T-helper 2 cell treated with Interferon-gamma antibody and Interleukin-4, amounts not matched to agents 100 ng/mL and 5 ng/mL, for 36 hours (primary cell): ENCODE data around the gene ANKRD44. TPM values are rescaled to one million over a fixed set of nuclear protein-coding genes. Genes with fewer than 3 reads are reported as not detected.

ENCODE experiments used
- intact Hi-C: fragments of 100-400 bp; cut with micrococcal nuclease; formaldehyde crosslinking; loops from one replicate; pipeline ENCODE4 v1.15.1; 2023
- total RNA-seq: library from RNA; stranded (reverse); gene quantifications from 2 replicates; pipeline ENCODE4 v1.2.3, GENCODE V29; 2022

Gene ANKRD44
- total RNA-seq, 1 donor from 2014 or later = 214 TPM

DNA sequence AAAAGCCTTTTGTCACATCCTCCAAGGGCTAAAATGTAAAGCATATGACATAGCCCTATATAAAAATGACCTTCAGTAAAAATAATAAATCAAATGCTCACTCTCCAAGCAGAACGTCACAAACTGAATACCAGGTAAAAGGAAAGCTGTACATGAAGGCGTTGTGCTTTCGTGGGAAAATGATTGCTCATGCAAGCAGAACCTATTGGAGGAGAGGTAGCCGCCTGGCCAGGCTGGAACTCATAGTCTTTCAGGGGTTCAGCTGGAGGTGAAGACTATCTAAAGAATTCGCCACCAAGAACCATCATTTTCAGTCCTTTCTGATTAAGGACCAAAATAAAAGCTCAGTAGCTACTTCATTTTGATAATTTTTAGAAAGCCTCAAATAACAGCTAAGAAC lies 44.7 kb downstream of the ANKRD44 start:
- intact Hi-C loops = loop anchor here (1.0 kb wide), 1 partner anchor 10 kb away; no protein-coding TSS in a partner anchor

DNA sequence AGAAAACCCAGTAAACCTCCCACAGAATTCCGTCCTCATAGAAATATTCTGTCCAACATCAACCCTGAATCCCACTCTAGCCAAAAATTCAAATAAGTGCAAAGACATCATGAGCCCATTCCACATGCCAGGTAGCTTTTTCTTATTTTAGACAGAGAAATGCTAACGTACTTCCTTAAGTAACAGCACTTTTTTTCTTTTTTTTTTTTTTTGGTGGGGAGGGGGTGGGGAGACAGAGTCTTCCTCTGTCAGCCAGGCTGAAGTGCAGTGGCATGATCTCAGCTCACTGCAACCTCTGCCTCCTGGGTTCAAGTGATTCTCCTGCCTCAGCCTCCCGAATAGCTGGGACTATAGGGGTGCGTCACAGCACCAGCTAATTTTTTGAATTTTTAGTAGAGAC lies 45.5 kb downstream of the ANKRD44 start:
- intact Hi-C loops = no loop called here

DNA sequence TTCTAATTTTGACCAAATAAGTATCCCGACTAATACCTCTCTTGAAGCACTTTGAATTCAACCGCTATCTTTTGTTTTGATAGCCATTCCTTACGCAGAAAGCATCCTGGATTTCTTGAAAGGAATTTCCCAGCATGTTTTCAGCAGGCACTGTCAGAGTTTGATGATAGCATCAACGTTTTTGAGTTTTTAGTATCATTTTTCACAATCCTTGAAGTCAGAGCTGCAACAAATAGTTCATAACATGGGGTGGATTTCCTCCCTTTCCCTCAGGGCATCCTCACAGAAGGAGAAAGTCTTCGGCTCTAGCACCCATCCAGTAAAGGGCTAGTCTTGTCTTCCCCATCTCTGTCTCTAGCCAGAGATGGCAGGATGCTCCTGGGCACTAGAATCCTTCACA lies 46.2 kb downstream of the ANKRD44 start:
- intact Hi-C loops = no loop called here

DNA sequence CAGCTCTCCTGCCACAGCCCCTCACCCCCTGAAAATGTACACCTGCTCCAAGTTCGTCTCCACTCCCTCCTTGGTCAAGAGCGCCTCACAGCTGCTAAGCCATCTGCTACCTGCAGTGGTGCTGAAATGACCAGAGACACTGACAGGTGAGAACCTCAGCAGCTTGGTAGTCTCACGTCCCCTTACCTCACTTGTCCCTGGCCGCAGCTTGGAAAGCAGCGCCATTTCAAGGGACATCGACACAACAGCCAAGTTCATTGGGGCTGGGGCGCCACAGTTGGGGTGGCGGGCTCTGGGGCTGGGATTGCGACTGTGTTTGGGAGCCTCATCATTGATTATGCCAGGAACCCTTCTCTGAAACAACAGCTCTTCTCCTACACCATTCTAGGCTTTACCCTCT lies 47.5 kb downstream of the ANKRD44 start:
- intact Hi-C loops = loop anchor here (2.0 kb wide), 1 partner anchor 24 kb away; no protein-coding TSS in a partner anchor

DNA sequence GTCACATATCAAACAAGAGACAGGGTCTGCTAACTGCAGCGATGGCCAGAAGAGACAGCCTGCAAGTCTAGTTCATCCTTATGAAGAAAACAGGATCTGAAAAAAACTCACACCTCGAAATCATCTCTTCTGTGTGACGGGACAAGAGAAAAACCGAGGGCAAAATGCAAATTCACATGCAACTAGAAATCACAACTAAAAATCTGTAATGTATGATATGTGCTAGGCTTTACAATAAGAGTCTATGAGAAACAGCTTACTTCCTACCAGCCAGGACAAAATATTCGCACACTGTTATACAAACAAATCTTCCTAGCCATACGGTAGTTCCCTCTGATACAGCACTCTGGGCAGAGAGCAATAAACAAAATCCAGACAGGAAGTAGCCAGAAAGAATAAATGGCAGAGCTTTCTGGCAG lies 48.8 kb downstream of the ANKRD44 start:
- intact Hi-C loops = loop anchor here (2.0 kb wide), 1 partner anchor 25 kb away; no protein-coding TSS in a partner anchor

DNA sequence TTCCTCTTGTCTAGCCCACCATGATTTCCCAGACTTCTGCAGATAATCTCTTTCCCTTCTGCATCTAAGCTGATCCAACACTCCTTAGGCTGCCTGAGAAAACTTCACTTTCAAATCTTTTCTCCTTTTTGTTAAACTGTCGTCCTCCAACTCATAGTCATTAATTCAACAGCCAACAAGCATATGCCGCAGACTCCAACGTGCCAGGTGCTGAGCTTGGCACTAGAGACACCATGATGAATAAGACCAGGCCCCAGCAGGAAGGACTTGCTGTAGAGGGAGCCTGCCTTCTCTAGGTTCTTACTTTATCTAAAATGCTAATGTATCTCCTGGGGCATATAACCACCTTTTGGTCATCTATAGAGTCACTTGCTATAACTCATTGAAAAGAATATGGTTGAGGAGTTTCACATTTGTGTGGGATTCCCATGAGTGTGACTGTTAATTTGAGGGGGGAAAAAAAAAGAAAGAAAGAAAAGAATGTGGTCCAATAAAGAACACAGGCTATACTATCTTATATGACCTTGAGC lies 51.0 kb downstream of the ANKRD44 start:
- intact Hi-C loops = no loop called here

DNA sequence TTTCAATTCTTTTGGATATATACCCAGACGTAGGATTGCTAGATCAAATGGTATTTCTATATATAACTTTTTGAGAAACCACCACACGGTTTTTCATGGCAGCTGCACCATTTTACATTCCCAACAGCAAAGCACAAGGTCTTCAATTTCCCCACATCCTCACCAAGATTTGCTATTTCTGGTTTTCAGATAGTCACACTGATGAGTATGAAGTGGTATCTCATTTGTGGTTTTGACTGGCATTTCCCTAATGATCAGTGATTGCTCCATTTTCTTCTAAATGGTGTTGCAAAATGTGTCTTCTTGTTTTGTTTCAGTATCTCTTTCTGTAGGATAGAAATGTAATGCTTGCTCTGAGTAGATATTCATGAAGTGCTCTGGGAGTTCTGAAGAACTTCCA lies 52.0 kb downstream of the ANKRD44 start:
- intact Hi-C loops = no loop called here

DNA sequence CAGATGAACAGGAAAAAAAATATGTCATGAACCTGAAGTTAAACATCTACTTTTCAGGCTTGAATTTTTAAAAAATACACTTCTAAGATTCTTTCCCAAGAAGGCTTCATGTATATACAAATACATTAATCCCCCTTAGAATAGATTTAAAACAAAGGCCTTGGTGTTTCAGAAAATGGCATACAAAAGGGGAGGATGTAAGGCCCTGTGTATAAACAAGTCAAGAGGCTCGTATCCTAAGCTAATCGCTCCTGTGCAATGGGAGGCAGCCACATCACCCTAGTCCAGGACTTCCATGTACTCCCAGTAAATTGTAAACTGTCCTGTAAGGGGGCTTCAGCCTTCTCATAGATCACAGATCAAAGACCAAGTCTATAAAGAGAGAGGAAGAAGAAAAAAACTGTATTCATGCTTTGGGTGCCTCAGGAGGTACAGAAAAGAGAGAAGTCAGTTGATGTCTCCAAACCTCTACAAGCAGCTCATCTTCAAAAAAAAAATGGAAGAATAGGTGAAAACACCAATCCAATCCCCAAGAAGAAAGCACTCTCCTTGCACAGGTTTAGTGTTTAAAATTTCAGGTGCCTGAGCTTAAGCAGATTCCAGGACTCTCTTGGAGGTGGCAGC lies 53.9 kb downstream of the ANKRD44 start:
- intact Hi-C loops = loop anchor here (1.0 to 2.0 kb wide), 2 partner anchors 10 to 38 kb away; no protein-coding TSS in a partner anchor

DNA sequence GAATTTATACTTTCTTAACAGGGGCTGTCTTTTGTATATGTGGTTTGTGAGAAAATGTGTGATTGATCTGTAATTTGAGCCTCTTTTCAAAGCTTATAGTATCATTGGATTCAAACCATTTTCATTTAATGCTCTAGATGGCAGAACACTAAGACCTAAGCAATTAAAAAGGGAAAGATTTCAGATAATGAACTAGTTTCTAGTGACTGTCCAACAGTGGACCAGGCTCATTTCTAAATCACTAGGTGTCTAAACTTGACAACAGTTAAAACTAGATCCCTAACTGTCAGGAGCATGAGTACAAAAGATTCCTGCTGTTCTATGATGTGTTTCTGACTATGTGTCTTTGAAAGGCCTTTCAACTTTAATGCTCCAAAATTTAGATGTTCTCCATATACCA lies 54.6 kb downstream of the ANKRD44 start:
- intact Hi-C loops = loop anchor here (1.0 to 2.0 kb wide), 2 partner anchors 10 to 39 kb away; no protein-coding TSS in a partner anchor

DNA sequence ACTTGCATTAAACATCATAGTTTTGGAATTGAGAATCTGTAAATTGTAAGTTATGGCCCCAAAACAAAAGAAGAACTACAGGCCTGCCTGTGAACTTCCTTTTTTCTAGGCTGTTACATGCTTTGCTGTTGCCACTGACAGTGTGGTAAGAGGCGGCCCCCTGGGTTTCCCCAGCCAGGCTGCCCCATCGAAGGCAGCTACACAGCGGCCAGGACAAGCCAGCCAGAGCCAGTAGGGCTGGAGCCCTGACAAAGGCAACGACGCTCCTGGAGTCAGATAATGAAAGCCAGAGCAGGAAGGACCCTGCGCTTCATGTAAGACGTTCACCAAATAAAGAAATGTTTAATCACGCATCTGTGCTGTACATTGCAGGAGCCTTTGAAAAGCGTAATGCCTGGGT lies 55.0 kb downstream of the ANKRD44 start:
- intact Hi-C loops = loop anchor here (1.0 to 2.0 kb wide), 4 partner anchors 8 to 56 kb away; no protein-coding TSS in a partner anchor

DNA sequence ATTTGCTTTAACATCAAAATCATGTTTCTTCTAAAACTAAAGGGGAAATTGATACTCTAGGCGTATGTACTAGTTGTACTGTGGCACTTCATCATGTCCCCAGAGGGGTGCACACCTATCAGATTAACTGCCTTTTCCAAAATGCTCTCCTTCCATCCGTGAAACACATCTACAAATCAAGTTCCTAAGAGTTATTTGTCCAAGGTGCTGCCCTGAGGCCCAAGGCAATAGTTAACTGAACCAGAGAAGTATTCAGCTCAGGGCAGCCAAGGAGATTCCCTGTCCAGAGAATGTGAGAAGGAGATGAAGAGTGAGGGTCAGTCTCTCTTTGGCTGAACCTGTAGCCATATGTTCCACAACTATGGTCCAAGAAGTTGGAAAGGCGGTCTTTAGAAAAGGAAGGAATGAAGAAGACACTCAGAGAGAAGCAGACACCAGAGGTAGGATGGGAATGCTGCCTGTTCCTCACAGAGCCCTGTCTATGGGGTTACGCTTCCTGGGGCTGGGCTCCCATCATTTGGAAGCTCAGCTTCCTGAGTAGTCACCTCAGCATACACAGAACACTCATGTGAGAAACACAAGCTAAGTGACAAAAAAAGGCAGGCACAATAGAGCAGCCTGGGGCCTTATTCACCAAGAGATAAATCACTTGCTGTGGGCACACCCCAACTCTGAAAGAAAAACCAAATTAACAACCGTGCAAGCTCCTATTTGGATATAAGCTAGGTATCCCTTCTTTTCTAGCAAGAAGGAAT lies 55.6 kb downstream of the ANKRD44 start:
- intact Hi-C loops = loop anchor here (1.0 to 2.0 kb wide), 4 partner anchors 8 to 56 kb away; no protein-coding TSS in a partner anchor

DNA sequence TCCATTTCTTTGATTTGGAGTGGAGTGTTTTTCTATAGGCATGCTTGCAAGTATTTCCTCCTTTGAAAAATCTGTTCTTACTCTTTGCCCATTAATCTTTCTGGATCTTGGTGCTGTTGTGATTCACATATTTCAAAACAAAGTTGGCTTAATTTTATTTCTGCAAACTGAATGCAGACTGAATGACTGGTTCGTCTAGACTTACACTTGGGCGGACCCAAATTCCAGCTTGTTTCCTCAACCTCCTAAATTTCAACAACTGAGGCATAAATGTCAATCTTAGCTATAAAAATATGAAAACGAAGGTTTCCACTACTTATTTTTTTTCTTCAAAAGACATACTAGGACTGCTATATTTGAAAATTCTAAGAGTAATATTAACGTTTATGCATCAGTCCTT lies 59.0 kb downstream of the ANKRD44 start:
- intact Hi-C loops = no loop called here

DNA sequence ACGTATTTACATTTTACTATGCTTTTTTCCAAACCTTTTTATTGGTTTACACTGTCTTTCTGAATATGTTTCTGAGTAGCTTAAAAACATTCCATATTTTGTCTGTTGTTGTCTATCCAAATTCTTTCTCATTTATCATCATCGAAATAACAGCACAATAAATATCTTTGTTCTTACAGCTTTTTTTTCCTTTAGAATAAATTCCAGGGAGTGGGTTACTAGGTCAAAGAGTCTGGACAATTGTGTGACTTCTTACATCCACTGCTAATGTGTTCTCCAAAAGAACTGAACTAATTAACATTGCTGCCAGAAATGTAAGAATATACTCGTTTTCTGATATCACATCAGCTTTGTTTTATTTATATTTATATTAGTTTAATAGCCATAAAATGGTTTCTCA lies 59.4 kb downstream of the ANKRD44 start:
- intact Hi-C loops = no loop called here

DNA sequence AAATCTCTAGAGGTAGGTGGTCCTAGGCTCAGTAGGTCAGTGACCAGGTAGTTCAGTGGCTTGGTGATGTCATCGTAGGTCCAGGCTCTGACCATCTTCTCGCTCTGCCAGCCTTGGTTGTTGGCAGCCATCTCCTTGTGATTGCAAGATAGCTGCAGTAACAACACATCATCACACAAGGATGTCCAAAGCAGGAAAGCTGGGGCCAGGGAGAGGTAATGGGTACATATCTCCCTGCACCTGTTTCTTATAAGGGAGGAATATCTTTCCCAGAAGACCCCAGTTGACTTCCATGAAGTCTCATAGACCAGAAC lies 60.5 kb downstream of the ANKRD44 start:
- intact Hi-C loops = no loop called here

DNA sequence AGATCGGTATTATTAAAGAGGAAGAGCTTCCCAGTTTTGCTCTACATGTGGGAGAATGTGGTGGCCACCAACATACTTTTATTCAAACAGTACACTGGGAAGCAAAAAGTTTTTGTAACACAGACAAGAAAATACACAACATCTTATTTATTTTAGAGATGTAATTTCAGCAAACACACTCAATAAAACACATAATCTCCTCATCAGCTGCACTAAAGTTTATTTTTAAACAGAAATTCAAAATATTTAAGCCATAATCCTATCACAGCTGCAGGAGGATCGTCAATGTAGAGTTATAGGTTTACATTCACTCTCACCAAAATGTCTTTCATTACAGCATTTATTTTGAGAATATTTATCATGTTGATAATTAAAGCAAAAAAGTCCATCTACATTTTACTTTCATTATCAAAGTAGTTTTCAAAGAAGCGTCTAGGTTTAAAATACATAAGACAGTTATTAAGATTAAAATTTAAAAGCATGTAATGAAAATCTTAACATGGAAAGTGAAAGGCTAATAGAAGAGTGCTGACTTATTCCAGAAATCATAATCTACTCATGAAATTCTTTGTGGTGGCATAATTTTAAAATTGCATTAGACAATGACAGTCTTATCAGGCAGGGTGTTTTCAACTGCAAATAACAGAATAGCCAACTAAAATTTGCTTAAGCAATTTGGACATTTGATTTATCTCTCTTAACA lies 61.0 kb downstream of the ANKRD44 start:
- intact Hi-C loops = no loop called here

DNA sequence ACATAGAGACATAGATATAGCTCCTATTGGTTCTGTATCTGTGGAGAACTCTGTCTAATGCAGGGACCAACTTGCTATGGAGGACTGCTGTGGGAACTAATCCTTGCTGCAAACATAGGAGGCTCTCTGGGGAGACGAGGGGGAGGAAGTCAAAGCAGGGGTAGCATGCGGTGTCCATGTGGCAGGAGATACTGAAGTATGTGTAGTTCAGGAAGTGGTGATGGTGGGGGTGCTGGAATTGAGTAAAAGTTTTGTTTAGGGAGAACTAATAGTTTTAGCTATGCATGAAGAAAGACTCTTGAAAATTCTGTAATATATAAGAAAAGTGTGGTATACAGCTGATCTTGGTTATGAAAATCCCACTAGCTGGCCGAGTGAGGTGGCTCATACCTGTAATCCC lies 62.0 kb downstream of the ANKRD44 start:
- intact Hi-C loops = loop anchor here (1.0 kb wide), 1 partner anchor 8 kb away; no protein-coding TSS in a partner anchor

DNA sequence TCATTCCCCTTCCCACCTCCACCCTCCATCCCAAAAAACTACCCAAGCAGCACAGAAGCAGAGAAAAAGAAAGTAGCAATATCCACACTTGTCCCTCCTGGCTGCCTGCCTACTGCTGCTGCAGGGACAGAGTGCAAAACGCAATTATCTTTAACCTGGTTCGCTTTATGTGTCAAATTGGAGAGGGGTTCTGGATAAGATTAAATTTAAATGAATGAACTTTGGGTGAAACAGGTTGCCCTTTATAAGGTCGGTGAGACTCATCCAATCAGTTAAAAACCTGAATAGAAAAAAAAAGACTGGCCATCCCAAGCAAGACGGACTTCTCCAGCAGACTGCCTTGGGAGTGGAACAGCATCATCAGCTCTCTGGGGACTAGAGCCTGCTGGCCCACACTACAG lies 62.6 kb downstream of the ANKRD44 start:
- intact Hi-C loops = loop anchor here (1.0 kb wide), 1 partner anchor 8 kb away; no protein-coding TSS in a partner anchor

DNA sequence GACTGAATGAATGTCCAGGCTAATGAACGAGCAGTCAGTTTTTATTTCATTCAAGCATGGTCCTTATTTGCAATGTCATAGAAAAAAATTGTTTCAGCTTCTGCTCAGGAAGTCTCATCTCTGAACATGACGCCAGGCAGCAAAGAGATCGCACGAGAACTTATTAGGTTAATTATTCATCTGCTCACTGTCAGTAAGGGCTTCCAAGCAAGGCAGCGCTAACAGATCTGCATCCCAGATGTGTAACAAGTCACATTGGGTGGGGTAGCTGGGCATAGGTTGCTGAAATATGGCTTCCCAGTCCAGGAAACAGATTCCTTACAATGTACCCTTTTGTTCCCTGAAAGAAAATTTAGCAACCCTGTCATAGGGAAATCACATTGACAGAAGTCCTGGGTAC lies 63.5 kb downstream of the ANKRD44 start:
- intact Hi-C loops = loop anchor here (1.0 kb wide), 1 partner anchor 8 kb away; no protein-coding TSS in a partner anchor

DNA sequence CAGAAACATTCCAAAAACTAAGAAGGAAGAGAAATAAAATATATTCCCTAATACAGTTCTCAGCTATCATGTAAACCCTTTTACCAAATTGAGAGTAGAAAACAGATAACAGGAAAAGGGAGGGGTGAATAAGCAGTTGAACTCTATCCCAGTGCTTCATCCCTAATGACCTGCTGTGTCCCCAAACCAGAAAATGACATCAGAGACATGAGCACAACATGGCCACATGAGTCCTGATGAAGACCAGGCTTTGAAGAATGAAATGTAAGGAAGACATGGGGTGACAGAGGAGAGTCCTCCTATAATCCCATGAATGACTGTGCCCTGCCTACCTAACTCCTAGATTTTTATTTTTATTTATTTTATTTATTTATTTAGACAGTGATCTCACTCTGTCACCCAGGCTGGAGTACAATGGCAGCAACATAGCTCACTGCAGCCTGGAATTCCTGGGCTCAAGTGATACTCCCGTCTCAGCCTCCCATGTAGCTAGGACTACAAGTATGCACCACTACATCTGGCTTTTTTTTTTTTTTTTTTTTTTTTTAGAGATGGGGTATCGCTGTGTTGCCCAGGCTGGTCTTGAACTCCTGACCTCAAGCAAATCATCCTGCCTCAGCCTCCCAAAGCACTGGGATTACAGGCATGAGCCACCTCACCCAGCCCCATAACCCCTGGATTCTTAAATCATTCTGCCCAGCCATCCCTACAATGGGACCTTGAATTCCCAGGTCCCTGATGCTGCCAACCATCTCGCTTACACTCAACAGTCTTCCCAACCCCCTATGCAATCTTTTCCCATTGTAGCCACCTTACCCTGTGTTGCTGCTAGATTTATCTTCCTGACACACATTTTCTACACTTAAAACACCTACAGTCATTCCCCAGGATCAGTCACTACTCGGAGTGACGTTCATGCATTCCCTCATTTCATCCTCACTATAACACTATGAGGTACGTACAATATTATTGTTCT lies 64.5 kb downstream of the ANKRD44 start:
- intact Hi-C loops = no loop called here

DNA sequence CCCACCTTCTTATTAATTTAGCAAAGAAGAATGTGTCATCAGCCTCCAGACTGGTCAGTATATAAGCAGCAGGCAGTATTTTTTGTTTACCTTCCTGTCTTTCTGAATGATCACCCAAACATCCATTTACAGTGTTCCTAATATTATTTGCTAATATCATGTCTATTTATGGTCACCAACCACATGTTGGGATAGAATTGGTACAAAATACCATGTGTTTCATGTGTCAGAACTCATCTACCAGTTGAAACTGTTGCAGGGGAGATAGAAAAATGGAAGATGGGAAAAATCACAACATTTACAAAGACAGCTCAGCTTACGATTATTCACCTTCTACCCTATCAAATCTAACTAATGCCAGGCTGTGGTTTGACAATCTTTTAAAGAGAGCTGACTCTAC lies 66.2 kb downstream of the ANKRD44 start:
- intact Hi-C loops = no loop called here
